ENCODE measurements around the gene OSMR. TPM values are rescaled to one million over a fixed set of nuclear protein-coding genes. Genes with fewer than 3 reads are reported as not detected.

The OSMR gene
- 10 to 100 TPM; 13.1 to 20.5 (median 18.2) TPM for polyA plus RNA-seq (ENCODE audit: insufficient read depth in 1 of 5, insufficient read length in 5 of 5, low replicate concordance in 1 of 5)
- long read RNA-seq, donor 1, full-length matches to known transcripts: 2 of 2 reads
- long read RNA-seq, donor 1, partial matches to known transcripts: 0 of 2 reads
- long read RNA-seq, donor 1, other reads (novel, unspliced or antisense): 0 of 2 reads
- long read RNA-seq, donor 2: 0 reads
- long read RNA-seq, donor 3, partial matches to known transcripts: 98 of 98 reads
- long read RNA-seq, donor 3, other reads (novel, unspliced or antisense): 0 of 98 reads
- long read RNA-seq, donor 4: 0 reads
- long read RNA-seq, donor 5, partial matches to known transcripts: 10 of 12 reads
- long read RNA-seq, donor 5, other reads (novel, unspliced or antisense): 0 of 12 reads
- long read RNA-seq, donor 6: 0 reads
- long read RNA-seq, donor 7: 0 reads
- long read RNA-seq, donor 8: 0 reads

DNA sequence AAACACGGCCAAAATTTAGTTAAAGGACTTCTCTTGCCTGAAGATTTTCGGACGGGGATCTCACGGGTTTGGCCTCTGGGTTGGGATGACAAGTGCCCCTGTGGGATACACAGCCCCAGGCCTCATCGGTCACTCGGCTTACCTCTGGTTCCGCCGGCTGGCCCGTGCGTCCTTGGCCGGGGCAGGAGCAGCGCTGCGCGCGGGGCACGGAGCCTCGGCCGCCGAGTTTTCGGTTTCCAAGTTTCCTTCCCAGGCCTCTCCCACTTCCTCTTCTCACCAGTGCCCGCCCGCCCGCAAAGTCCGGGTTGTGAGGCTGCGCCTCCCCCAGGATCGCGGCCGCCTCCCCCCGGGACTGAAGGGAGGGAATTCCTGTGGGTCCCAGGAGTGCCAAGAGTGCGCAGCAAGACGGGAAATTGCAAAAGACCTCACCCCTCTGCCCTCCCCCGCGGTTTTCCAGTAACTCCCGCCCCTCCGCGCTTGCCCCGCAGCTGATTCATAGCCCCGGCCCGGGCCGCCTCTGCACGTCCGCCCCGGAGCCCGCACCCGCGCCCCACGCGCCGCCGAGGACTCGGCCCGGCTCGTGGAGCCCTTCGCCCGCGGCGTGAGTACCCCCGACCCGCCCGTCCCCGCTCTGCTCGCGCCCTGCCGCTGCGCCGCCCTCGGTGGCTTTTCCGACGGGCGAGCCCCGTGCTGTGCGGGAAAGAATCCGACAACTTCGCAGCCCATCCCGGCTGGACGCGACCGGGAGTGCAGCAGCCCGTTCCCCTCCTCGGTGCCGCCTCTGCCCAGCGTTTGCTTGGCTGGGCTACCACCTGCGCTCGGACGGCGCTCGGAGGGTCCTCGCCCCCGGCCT is at the start of gene OSMR:
Gene OSMR, plus strand, starts transcription at position 487 of the 853 bp plus-strand sequence. CDS start 23,033 bp downstream, outside the sequence.
- peak; percentile 91 for DNase-seq

- DNase-seq: no peak
Measured at GRCh38 chr5:38796742-38797108, 49.1 kb upstream of the OSMR start.

DNA sequence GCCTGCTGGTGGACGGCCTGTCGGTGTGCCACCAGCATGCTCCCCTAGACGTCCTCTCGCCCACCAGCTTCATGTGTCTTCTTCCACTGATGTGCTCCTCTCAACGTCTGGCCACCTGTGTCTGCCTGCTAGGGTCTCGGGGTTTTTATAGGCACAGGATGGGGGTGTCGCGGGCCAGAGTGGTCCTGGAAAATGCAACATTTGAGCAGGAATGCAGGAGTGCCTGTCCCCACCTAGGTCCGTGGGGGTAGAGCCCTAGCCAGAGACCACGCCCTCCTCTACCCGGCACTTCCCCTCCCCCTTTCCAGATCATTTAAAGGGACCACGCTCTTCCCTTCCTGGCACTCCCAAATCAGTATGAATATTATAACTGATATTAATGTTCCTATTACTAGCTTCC is 48.0 kb upstream of the OSMR start:
- DNase-seq: no peak

- no peak for DNase-seq
Measured at GRCh38 chr5:38799556-38800377, 46.0 kb upstream of the OSMR start.

GRCh38 chr5:38800515-38800914 is 45.3 kb upstream of the OSMR start:
- no peak for DNase-seq

DNA sequence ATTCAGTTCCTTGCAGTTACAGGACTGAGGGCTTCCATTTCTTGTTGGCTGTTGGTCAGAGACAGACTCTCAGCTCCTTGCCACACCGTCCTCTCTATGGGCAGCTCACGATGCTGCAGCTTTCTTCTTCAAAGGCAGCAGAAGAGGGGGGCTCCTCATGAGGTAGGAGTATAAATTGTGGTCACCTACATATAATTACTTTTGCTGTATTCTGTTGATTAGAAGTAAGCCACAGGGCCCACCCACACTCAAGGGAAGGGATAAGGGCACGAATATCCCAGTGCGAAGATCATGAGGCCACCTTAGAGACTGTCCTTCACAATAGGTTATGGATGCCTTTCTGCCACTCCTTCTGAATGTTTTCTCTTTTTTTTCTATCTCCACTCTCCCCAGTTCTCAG is 43.7 kb upstream of the OSMR start:
- DNase-seq: no peak

DNA sequence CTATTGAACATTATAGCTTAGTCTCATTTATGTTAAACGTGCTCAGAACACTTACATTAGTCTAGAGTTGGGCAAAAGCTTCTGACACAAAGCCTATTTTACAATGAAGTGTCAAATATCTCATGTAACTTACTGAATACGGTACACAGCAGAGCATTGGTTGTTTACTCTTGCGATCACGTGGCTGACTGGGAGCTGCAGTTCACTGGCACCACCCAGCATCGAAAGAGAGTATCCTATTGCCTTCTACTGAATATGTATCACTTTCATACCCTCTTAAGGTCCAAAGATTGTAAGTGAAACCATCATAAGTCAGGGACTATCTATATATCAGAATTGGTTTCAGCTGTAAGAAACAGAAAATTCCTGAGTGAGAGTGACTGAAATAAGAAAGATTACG is 42.6 kb upstream of the OSMR start:
- no peak for DNase-seq

DNA sequence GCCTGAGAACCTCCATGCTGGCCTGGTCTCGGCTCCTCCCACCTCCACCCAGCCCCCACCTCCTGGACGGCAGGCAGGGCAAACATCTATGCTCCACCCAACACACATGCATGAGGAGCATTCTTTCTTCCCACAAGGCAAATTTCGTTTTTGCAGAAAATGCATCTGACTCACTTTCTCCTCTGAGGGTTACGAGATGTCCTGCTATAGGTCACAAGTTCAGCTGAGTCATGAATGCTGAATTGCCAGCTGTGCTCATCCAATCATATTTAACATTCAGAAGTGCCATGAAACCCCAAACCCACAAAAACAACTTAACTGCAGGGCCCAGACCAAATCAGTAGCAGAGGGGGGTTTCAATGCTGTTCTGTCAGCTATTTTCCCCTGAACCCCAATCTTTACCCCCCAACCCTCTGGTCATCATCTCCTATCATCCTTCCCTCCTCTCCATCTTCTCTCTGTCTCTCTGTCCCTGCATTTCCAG is 39.0 kb upstream of the OSMR start:
- no peak for DNase-seq

DNA sequence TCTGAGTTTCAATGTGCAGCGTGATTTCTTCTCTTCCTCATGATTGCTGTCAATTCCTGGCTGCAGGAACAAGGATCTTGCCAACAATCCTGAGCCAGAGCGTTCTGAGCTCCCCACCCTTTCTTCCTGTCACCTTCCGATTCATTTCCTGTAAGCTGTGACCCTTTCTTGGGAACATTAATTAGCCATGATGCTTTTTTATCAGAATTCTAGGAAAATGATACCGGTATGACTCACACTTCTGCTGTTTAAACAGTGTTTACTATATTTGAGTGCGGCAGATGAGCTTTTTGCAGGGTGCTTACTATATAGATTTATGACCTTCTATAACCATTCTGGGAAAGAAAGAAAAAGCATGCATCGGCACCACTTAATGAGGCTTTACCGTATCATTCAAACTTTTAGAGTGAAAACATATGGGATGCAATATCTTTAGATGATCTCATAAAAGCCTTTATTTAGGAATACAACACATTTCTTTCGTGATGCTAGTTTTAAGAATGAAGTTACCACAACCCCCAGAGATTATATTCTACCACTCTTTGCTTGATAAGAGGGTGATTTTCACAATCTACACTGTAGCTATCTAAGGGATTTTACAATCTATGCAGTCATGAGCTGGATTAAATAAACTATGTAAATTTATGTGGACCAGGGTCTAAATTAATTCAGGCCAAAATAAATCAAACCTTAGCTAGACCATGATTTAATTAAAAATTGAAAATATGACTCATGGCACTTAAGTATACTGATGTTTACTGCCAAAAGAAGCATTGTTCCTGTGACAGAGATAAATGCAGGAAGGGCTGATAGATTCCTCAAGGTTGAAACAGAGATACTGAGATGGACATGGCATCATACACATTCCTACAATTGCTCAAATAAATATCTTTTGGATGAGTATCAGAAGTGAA is 38.0 kb upstream of the OSMR start:
- peak in 1 of 2 donors; percentile 32 for DNase-seq

GRCh38 chr5:38808666-38809343 is 37.0 kb upstream of the OSMR start:
- no peak for DNase-seq

GRCh38 chr5:38809388-38810359 is 36.1 kb upstream of the OSMR start:
- peak; percentile 92 to 93 for DNase-seq

DNA sequence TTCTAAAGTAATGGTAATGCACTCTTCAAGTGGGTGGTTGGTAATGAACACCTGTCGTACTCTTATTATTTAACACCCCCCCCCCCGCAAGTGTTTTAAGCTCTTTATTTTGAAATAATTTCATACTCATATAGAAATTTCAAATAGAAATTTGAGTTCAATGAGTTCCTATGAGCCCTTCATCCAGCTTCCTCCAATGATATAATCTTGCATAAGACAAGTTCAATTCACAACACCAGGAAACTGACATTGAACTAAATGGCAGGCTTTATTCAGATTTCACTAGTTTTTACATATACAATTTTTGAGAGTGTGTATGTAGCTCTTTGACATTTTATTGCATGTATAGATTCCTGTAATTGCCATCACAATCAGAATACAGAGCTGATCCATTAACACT is 30.9 kb upstream of the OSMR start:
- DNase-seq: no peak

GRCh38 chr5:38816083-38817030 is 29.5 kb upstream of the OSMR start:
- no peak for DNase-seq

DNA sequence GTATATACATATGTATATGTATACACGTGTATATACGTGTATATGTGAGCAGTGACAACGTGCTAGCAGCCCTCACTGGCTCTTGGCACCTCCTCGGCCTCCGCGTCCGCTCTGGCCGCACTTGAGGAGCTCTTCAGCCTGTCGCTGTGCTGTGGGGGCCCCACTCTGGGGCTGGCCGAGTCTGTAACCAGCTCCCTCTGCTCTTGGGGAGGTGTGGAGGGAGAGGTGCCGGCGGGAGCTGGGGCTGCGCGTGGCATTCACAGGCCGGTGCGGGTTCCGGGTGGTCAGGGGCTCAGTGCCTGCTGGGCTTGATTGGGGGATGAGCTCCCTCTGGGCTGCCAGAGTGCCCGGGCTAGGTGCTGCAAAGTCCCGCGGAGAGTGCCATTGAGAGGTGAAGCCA is 24.1 kb upstream of the OSMR start:
- DNase-seq: no peak

DNA sequence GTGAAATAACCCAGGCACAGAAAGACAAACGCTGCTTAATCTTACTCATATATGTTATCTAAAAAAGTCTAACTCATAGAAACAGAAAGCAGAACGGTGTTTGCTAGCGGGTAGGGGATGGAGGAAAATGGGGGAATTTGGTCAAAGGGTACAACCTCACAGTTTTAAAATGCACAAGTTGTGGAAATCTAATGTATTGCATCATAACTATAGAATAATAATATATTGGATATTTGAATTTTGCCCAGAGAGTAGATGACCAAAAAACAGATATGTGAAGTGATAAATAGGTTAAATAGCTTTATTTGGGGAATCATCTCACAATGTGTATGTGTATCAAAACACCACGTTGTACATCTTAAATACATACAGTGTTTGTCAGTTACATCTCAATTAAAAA is 22.3 kb upstream of the OSMR start:
- no peak for DNase-seq

- no peak for DNase-seq
Measured at GRCh38 chr5:38824821-38825220, 21.0 kb upstream of the OSMR start.

DNA sequence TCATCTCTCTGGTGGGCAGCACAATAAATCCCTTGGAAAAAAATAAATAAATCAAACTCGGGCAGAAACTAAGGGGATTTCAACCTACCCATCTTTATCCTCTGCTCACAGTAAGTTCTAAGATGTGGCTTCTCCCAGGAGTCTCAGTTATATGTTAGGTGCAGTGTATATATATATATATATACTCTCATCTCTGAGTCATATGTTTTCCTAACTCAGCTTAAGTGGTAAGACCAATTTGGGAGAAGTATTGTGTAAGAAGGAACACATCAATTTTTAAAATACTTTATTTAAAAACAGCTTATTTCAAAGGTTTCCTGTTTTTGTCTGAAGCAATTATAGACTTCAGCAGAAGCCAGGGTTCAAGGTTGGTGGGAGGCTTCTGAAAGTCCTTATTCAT is 20.3 kb upstream of the OSMR start:
- no peak for DNase-seq

DNA sequence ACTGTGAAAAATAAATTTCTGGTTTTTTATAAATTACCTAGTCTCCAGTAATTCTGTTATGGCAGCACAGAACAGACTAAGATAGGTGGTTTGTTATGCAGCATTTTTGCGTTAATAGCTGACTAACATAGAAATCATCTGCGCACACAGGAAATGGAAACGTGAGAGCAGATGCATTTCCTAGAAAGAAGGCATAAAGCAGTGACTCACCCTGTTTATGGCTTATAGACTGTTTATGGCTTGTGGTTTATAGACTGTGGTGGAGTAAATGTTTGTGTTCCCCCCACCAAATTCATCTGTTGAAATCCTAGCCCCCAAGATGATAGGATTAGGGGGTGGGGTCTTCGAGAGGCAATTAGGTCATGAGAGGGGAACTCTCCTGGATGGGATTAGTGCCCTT is 18.3 kb upstream of the OSMR start:
- DNase-seq: no peak
